ENCODE measurements around the gene EIPR1. TPM values are rescaled to one million over a fixed set of nuclear protein-coding genes. Genes with fewer than 3 reads are reported as not detected.

EIPR1 gene
- total RNA-seq, 4 donors from 2014 or later = 26.1 to 51.6 (median 40.0) TPM

GRCh38 chr2:3355951-3356569 lies 21.6 kb downstream of the EIPR1 start:
- TF ChIP-seq POLR2A (IDR thresholded peaks at IDR 0.05) (no peak), CTCF (IDR thresholded peaks at IDR 0.05) (no peak)
- H3K4me3 ChIP-seq (replicated peaks in 1 of 3) = no peak overlapping the region
- intact Hi-C loops (cut with DNase I) = no loop called here
- no peaks in the 10 kb centered on the region for H3K27me3 ChIP-seq
- H3K36me3 ChIP-seq = no peaks in the 10 kb centered on the region
- no peak overlapping the region for H3K27ac ChIP-seq
- no peak for DNase-seq
- 77 to 81% methylated on average over 8 of the region's 8 CpGs for WGBS, 2 donors
- no peaks in the 10 kb centered on the region for H3K9me3 ChIP-seq
- H3K4me1 ChIP-seq = peaks cover 22 to 39% of the 10 kb centered on the region in 2 donors

- Histone ChIP-seq H3K27me3 (no peaks in the 10 kb centered on the region), H3K36me3 (no peaks in the 10 kb centered on the region), H3K4me3 (replicated peaks in 1 of 3) (no peak overlapping the region), H3K4me1 (peaks cover 22 to 29% of the 10 kb centered on the region in 2 donors), H3K9me3 (no peaks in the 10 kb centered on the region), H3K27ac (peak overlapping the region in 2 of 3 donors; percentile 28 to 39)
- intact Hi-C loops (cut with DNase I) = no loop called here
- DNase-seq = peak; percentile 52 to 58
- TF ChIP-seq CTCF (IDR thresholded peaks at IDR 0.05) (no peak), POLR2A (IDR thresholded peaks at IDR 0.05) (no peak)
- 42 to 57% methylated on average over 3 of the region's 3 CpGs for WGBS, 2 donors
Observed at GRCh38 chr2:3354986-3355385, 22.6 kb downstream of the EIPR1 start.

- DNase-seq = peak; percentile 96 to 97
- 38 to 61% methylated on average over 10 to 12 of the region's 13 CpGs for WGBS, 2 donors
- peak overlapping the region; percentile 84 to 87 (median 86) for H3K27ac ChIP-seq
- H3K4me3 ChIP-seq (replicated peaks in 1 of 3) = no peak overlapping the region
- no peaks in the 10 kb centered on the region for H3K9me3 ChIP-seq
- H3K36me3 ChIP-seq = no peaks in the 10 kb centered on the region
- TF ChIP-seq POLR2A (IDR thresholded peaks at IDR 0.05) (peak in 1 of 2 donors; percentile 54), CTCF (IDR thresholded peaks at IDR 0.05) (no peak)
- H3K27me3 ChIP-seq = no peaks in the 10 kb centered on the region
- peaks cover 19 to 30% of the 10 kb centered on the region in 2 donors for H3K4me1 ChIP-seq
- intact Hi-C loops (cut with DNase I) = no loop called here
Observed at GRCh38 chr2:3349211-3349693, 28.4 kb downstream of the EIPR1 start.

GRCh38 chr2:3348767-3349166 lies 28.9 kb downstream of the EIPR1 start:
- Histone ChIP-seq H3K36me3 (no peaks in the 10 kb centered on the region), H3K4me3 (replicated peaks in 1 of 3) (no peak overlapping the region), H3K27me3 (no peaks in the 10 kb centered on the region), H3K4me1 (peaks cover 19 to 34% of the 10 kb centered on the region in 2 donors), H3K9me3 (no peaks in the 10 kb centered on the region), H3K27ac (peak overlapping the region; percentile 84 to 87 (median 86))
- intact Hi-C loops (cut with DNase I) = no loop called here
- TF ChIP-seq POLR2A (IDR thresholded peaks at IDR 0.05) = no peak
- TF ChIP-seq CTCF (IDR thresholded peaks at IDR 0.05) = no peak
- WGBS, 2 donors = 66 to 76% methylated on average over 12 of the region's 12 CpGs
- DNase-seq = peak; percentile 59 to 60

- no peak for DNase-seq
- Histone ChIP-seq H3K36me3 (no peaks in the 10 kb centered on the region), H3K4me1 (peaks cover 19 to 49% of the 10 kb centered on the region in 2 donors), H3K4me3 (replicated peaks in 1 of 3) (no peak overlapping the region), H3K27me3 (no peaks in the 10 kb centered on the region), H3K9me3 (no peaks in the 10 kb centered on the region), H3K27ac (peak overlapping the region; percentile 66 to 78 (median 69))
- intact Hi-C loops (cut with DNase I) = no loop called here
- TF ChIP-seq POLR2A (IDR thresholded peaks at IDR 0.05) (no peak), CTCF (IDR thresholded peaks at IDR 0.05) (no peak)
- 91 to 97% methylated on average over 7 of the region's 7 CpGs for WGBS, 2 donors
Observed at GRCh38 chr2:3345621-3346020, 32.0 kb downstream of the EIPR1 start.
